Activated naive CD4-positive, alpha-beta T cell (primary cell): Measurements from ENCODE around the gene KIR3DL3.
"Not testable (repeated sequence)": the region's sequence is repeated elsewhere in the genome, so short reads cannot be mapped to it uniquely, and the experiment has no call there.

Experiments used
- DNase-seq, 4 experiments: peaks; one replicate each; lab custom pipeline; 2025; lab: John Stamatoyannopoulos, UW

The KIR3DL3 gene

DNA sequence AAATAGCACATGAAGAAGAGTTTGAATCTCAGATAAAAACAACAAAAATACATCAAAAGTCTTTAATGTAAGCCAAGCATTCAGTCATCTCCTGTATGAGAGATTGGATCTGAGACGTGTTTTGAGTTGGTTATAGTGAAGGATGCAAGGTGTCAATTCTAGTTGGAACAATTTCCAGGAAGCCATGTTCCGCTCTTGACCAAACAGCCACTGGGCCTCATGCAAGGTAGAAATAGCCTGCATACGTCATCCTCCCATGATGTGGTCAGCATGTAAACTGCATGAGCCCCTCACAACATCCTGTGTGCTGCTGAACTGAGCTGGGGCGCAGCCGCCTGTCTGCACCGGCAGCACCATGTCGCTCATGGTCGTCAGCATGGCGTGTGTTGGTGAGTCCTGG is at the start of gene KIR3DL3:
TSS of gene KIR3DL3 (plus strand) at position 301 of the 400 bp plus-strand sequence. CDS start at position 356, 55 bp downstream.
- DNase-seq = no peak

GRCh38 chr19:54676210-54676834 is 47.9 kb upstream of the KIR3DL3 start:
- not testable (repeated sequence) for DNase-seq

GRCh38 chr19:54677217-54677616 is 47.0 kb upstream of the KIR3DL3 start:
- DNase-seq = no peak

GRCh38 chr19:54681596-54681995 is 42.6 kb upstream of the KIR3DL3 start:
- DNase-seq = not testable (repeated sequence)

- no peak for DNase-seq
Measured at GRCh38 chr19:54682306-54682856, 41.9 kb upstream of the KIR3DL3 start.

DNA sequence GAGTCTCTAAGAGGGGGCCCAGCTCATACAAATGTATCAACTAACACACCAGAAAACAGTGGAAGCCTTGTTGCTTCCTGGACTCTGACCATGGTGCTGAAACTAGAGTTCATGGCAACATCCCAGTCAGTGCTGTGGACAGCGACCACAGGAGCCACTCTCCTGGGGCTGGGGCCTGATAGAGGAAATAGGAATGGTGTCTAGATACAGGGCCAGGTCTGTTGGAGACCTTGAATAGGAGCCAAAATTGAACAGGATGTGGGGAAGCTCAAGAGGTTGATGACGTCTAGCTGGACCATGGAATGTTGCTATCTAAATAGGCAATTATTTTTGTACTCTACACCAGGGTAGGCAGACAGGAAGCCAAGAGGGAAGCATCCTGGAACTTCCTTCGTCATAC is 39.7 kb upstream of the KIR3DL3 start:
- DNase-seq = no peak

DNA sequence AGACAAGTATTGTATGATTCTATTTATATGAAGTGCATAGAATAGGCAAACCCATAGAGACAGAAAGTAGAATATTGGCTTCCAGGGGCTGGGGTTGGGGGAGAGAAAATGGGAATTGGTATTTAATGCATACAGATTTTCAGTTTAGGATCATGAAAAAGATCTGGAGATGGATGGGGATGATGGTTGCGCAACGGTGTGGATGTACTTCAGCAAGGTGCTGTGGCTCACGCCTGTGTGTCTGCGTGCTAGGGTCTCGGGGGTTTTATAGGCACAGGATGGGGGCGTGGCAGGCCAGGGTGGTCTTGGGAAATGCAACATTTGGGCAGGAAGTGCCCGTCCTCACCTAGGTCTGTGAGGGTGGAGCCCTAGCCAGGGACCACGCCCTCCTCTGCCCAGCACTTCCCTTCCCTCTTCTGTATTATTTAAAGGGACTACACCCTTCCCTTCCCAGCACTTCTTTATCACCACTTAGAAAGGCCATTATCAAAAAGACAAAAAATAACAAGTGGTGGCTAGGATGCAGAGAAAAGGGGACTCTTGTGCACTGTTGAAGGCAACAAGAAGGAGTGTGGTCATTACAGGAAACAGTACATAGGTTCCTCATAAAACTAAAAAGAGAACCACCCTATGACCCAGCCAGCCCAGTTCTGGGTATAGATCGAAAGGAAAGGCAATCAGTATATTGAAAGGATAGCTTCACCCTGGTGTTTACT is 32.5 kb upstream of the KIR3DL3 start:
- no peak for DNase-seq

- no peak for DNase-seq
Measured at GRCh38 chr19:54692298-54692615, 32.0 kb upstream of the KIR3DL3 start.

DNA sequence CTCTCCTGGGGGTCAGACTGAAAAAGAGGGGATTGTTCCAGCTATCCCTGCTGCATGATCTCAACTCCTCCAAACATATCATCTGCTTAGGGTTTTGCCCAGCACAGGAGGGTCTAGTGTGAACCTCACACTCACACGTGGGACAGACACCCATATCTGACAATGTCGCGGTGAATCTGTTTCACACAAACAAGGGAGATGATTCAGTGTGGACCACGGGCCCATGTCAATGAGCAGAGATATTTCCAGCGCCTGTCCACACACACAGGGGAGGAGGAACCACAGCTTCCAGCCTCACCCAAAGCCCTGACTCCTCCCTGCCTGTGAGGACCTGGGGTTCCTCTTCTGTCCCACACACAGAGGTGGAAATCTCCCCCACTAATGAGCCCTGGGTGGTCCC is 29.6 kb upstream of the KIR3DL3 start:
- DNase-seq = no peak

GRCh38 chr19:54696117-54696548 is 28.1 kb upstream of the KIR3DL3 start:
- no peak for DNase-seq

DNA sequence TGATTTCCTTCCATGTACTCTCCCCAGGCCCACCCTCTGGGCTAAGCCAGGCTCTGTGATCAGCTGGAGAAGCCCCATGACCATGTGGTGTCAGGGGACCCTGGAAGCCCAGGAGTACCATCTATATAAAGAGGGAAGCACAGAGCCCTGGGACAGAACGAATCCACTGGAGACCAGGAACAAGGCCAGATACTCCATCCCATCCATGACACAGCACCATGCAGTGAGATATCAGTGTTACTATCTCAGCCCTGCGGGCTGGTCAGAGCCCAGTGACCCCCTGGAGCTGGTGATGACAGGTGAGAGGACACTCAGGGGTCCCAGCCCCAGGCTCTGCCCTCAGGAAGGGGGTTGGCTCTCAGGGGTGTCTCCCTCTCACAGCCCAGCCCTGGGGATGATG is 27.5 kb upstream of the KIR3DL3 start:
- DNase-seq = no peak

GRCh38 chr19:54697716-54698115 is 26.5 kb upstream of the KIR3DL3 start:
- not testable (repeated sequence) for DNase-seq

GRCh38 chr19:54704928-54705327 is 19.3 kb upstream of the KIR3DL3 start:
- no peak for DNase-seq

DNA sequence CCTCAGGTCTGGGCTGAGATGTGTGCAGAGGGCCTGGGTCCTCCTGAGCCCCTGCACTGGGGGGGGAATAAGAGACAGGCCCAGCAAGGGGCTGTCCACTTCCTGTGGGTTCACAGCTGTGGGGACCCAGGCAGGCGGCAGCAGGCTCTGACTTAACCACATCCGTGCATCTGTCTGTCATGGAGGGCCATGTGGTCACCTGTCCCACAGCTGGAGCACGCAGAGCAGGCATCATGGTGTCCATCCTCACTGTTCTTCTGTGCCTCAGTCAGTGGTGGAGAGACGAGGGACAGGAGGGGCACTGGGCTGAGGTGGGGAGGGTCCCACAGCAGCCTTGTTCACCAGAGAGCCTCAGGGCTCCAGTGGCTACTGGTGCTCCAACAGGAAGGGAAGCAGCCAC is 16.3 kb upstream of the KIR3DL3 start:
- DNase-seq = no peak

DNA sequence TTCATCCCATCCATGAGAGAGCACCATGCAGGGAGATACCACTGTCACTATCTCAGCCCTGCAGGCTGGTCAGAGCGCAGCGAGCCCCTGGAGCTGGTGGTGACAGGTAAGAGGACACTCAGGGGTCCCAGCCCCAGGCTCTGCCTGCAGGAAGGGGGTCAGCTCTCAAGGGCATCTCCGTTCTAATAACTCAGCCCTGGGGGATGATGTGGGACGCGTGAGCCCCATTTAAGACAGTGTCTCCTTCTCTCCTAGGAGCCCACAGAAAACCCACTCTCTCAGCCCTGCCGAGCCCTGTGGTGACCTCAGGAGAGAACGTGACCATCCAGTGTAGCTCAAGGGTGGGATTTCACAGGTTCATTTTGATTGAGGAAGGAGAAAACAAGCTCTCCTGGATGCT is 15.5 kb upstream of the KIR3DL3 start:
- no peak for DNase-seq

GRCh38 chr19:54709212-54709948 is 14.9 kb upstream of the KIR3DL3 start:
- DNase-seq = no peak

GRCh38 chr19:54709956-54710355 is 14.3 kb upstream of the KIR3DL3 start:
- not testable (repeated sequence) for DNase-seq

DNA sequence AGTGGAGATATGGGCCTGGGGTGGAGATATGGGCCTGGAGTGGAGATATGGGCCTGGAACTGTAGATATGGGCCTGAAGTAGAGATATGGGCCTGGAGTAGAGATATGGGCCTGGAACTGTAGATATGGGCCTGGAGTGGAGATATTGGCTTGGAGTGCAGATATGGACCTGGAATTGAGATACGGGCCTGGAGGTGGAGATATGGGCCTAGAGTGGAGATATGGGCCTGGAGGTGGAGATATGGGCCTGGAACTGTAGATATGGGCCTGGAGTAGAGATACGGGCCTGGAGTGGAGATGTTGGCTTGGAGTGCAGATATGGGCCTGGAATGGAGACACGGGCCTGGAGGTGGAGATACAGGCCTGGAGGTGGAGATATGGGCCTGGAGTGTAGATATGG is 402 bp downstream of the KIR3DL3 start:
- no peak for DNase-seq

DNA sequence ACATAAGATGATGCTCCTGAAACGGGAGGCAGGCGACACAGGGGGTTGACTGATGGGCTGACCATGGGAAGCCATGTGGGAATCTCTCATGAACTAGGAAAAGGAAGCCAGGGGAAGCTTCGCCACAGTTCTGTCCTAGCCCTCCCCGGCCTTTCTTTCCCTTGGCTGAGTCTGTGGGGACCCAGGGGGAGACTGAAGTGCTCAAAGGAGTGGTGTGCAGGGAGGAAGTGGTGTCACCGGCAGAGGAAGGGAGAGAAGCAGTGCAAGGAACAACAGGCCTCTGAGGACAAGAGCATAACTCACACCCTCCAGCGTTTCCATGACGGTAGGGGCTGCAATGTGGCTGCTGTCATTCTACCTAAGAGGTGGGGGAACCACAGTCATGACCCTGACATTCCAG is 1.1 kb downstream of the KIR3DL3 start:
- DNase-seq = no peak

- no peak for DNase-seq
Measured at GRCh38 chr19:54727562-54727961, 3.3 kb downstream of the KIR3DL3 start.

DNA sequence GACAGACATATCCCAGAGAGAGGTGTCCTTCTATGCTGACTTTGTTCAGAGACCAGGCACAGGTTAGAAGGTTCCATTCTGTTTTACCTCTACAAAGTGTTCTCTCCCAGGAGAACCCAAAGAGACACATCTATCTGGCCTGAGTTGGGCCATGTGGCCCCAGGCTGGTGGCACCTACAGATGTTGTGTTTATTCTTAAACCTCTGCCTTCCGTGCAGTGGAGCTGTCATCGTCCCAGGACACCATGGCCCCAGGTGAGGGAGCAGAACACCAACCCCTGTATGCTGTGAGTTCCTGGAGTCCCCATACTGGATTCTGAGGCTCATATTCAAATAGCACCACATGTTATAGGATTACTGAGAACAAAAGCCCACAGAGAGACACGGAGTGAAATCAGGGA is 3.9 kb downstream of the KIR3DL3 start:
- no peak for DNase-seq

DNA sequence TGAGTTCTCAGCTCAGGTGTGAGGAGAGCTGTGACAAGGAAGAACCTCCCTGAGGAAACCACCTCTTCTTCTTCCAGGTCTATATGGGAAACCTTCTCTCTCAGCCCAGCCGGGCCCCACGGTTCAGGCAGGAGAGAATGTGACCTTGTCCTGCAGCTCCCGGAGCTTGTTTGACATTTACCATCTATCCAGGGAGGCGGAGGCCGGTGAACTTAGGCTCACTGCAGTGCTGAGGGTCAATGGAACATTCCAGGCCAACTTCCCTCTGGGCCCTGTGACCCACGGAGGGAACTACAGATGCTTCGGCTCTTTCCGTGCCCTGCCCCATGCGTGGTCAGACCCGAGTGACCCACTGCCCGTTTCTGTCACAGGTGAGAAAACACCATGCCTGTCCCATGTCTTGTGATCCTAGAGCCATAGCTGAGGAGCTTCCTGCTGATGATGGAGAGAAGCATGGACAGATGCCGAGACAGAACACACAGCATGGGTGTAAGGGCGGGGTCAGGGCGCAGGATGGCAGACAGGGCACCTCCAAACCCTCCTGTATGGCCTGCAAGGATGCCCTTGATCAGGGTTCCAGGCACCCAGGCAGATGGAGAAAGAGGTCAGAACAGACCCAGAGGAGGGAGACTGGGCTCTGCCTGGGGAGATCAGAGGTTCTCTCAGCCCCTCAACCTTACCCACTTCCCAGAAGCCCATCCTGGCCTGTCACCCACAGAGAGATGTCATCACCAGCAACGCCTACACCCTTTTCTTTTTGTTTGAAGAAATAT is 5.4 kb downstream of the KIR3DL3 start:
- DNase-seq = no peak
